Smooth muscle cell of the umbilical artery (primary cell): ENCODE measurements around the gene RELA. TPM values are rescaled to one million over a fixed set of nuclear protein-coding genes. Genes with fewer than 3 reads are reported as not detected.

ENCODE experiments used
- total RNA-seq: library from RNA; depleted of rRNA; stranded (reverse); fragments of >200 nt; gene quantifications from 2 replicates; pipeline ENCODE4 v1.2.3, GENCODE V29; 2014

Gene RELA
- 18.1 and 22.8 TPM in 2 replicates for total RNA-seq

GRCh38 chr11:65662799-65663638, at the start of gene RELA:
TSS of gene RELA (minus strand) at chr11:65662916. CDS start at chr11:65662832, 84 bp downstream.

GRCh38 chr11:65711785-65712632, 49.3 kb upstream of the RELA start, which contains the start of gene KAT5:
TSS of gene KAT5 (plus strand) at chr11:65712252. CDS start at chr11:65712268, 16 bp downstream.

GRCh38 chr11:65637794-65638419, 24.8 kb downstream of the RELA start, which contains the start of gene SIPA1:
TSS of gene SIPA1 (plus strand) at chr11:65638101. CDS start at chr11:65640922, 2,821 bp downstream.

GRCh38 chr11:65615229-65615949, 47.3 kb downstream of the RELA start, which contains the start of gene PCNX3:
TSS of gene PCNX3 (plus strand) at chr11:65615776. CDS start at chr11:65616312, 536 bp downstream.

Other genes with a start within 250 kb of the RELA start
- 241 and 258 TPM in 2 replicates for gene NEAT1, start 240.1 kb downstream of the RELA start, total RNA-seq
- gene MALAT1, start 163.9 kb downstream of the RELA start, total RNA-seq: 11,132 and 13,288 TPM in 2 replicates
- 91.8 and 103 TPM in 2 replicates for gene SCYL1, start 137.8 kb downstream of the RELA start, total RNA-seq
- 140 and 192 TPM in 2 replicates for gene LTBP3, start 104.6 kb downstream of the RELA start, total RNA-seq
- 37.7 and 43.6 TPM in 2 replicates for gene ZNRD2, start 92.4 kb downstream of the RELA start, total RNA-seq
- 27.3 and 34.8 TPM in 2 replicates for gene FAM89B, start 90.4 kb downstream of the RELA start, total RNA-seq
- gene EHBP1L1, start 86.9 kb downstream of the RELA start, total RNA-seq: 69.5 and 103 TPM in 2 replicates
- gene KCNK7, start 67.1 kb downstream of the RELA start, total RNA-seq: 0.09 and 0.30 TPM in 2 replicates
- 16.3 and 33.3 TPM in 2 replicates for gene MAP3K11, start 48.7 kb downstream of the RELA start, total RNA-seq
- 17.2 and 35.6 TPM in 2 replicates for gene PCNX3, start 47.1 kb downstream of the RELA start, total RNA-seq
- gene SIPA1, start 24.8 kb downstream of the RELA start, total RNA-seq: 17.2 and 37.5 TPM in 2 replicates
- gene KAT5, start 49.3 kb upstream of the RELA start, total RNA-seq: 28.3 and 33.3 TPM in 2 replicates
- 17.3 and 52.9 TPM in 2 replicates for gene RNASEH2C, start 57.9 kb upstream of the RELA start, total RNA-seq
- gene AP5B1, start 118.1 kb upstream of the RELA start, total RNA-seq: 8.3 and 11.2 TPM in 2 replicates
- not detected in 2 replicates for gene OVOL1, start 124.1 kb upstream of the RELA start, total RNA-seq
- 0.92 and 1.8 TPM in 2 replicates for gene SNX32, start 171.0 kb upstream of the RELA start, total RNA-seq
- 802 and 1,540 TPM in 2 replicates for gene CFL1, start 195.3 kb upstream of the RELA start, total RNA-seq
- 42.3 and 44.8 TPM in 2 replicates for gene MUS81, start 197.5 kb upstream of the RELA start, total RNA-seq
- 90.3 and 91.1 TPM in 2 replicates for gene EFEMP2, start 209.9 kb upstream of the RELA start, total RNA-seq
- not detected in 2 replicates for gene CTSW, start 216.9 kb upstream of the RELA start, total RNA-seq
- gene FIBP, start 225.6 kb upstream of the RELA start, total RNA-seq: 144 and 150 TPM in 2 replicates
- gene CCDC85B, start 227.8 kb upstream of the RELA start, total RNA-seq: 34.0 and 44.2 TPM in 2 replicates
- 6.2 and 31.1 TPM in 2 replicates for gene FOSL1, start 237.5 kb upstream of the RELA start, total RNA-seq